A673 (cell line): ENCODE measurements around the gene COLGALT1. TPM values are rescaled to one million over a fixed set of nuclear protein-coding genes. Genes with fewer than 3 reads are reported as not detected.

ENCODE experiments used
- BruUV-seq: library from RNA; stranded (reverse); fragments of 400-500 nt; replicated peaks from 2 replicates; lab custom pipeline; 2021; lab: Mats Ljungman, UMichigan
- CTCF ChIA-PET: fragments of 300-600 bp; sonication (Branson Sonifier 250); formaldehyde crosslinking; loops from one replicate; lab custom pipeline; 2022; ENCODE audit warnings: antibody characterized with exemption; lab: Charles Lee
- POLR2A ChIA-PET: fragments of 300-600 bp; sonication (Branson Sonifier 250); formaldehyde crosslinking; loops from one replicate; lab custom pipeline; 2022; ENCODE audit warnings: antibody characterized with exemption; ENCODE audit not compliant: low non-redundant PET; lab: Charles Lee
- DNase-seq: peaks from one replicate; pipeline ENCODE4 v3.0.0-alpha.2; 2015; ENCODE audit warnings: low spot score
- H3K27ac ChIP-seq: fragments of 200-600 bp; sonication (generic); 2 replicates; pipeline ENCODE4 v1.5.1; 2016; ENCODE audit warnings: mixed run types, low read depth, mild to moderate bottlenecking, mixed read lengths, antibody characterized with exemption, low read length; ENCODE audit not compliant: poor library complexity, severe bottlenecking
- H3K27me3 ChIP-seq: fragments of 200-600 bp; sonication (generic); replicated peaks from 2 replicates; pipeline ENCODE4 v1.6.1; 2017; ENCODE audit warnings: mixed run types, low read depth, mild to moderate bottlenecking, mixed read lengths, antibody characterized with exemption, low read length; ENCODE audit not compliant: insufficient read depth, poor library complexity
- H3K36me3 ChIP-seq: fragments of 200-600 bp; sonication (generic); 2 replicates; pipeline ENCODE4 v1.6.1; 2016; ENCODE audit warnings: mixed run types, mild to moderate bottlenecking, mixed read lengths, antibody characterized with exemption, low read length; ENCODE audit not compliant: insufficient read depth, poor library complexity, severe bottlenecking
- H3K4me1 ChIP-seq: fragments of 200-600 bp; sonication (generic); 2 replicates; pipeline ENCODE4 v1.6.1; 2017; ENCODE audit warnings: mixed run types, mild to moderate bottlenecking, mixed read lengths, antibody characterized with exemption, low read length; ENCODE audit not compliant: insufficient read depth, poor library complexity, severe bottlenecking
- H3K4me3 ChIP-seq: fragments of 200-600 bp; sonication (generic); 2 replicates; pipeline ENCODE4 v1.5.1; 2016; ENCODE audit warnings: low read depth, mixed run types, mild to moderate bottlenecking, mixed read lengths, low read length; ENCODE audit not compliant: poor library complexity, severe bottlenecking
- H3K9me3 ChIP-seq: fragments of 200-600 bp; sonication (generic); 2 replicates; pipeline ENCODE4 v1.6.1; 2016; ENCODE audit warnings: mixed run types, low read depth, mild to moderate bottlenecking, mixed read lengths, antibody characterized with exemption, low read length; ENCODE audit not compliant: poor library complexity, severe bottlenecking
- EZH2 ChIP-seq: fragments of 200-600 bp; sonication (generic); IDR thresholded peaks from 2 replicates; pipeline ENCODE4 v1.6.1; 2017; ENCODE audit warnings: borderline replicate concordance, low read depth, mild to moderate bottlenecking, mixed read lengths, antibody characterized with exemption, low read length; ENCODE audit not compliant: poor library complexity, severe bottlenecking
- intact Hi-C: fragments of 100-400 bp; cut with micrococcal nuclease; formaldehyde crosslinking; loops from one replicate; pipeline ENCODE4 v1.10.0; 2022; ENCODE audit not compliant: unreplicated experiment
- total RNA-seq: library from RNA; stranded (reverse); gene quantifications from 2 replicates; pipeline ENCODE4 v1.2.3, GENCODE V29; 2021
- TF ChIP-seq, protein P1 (sequence below): fragments of 300-800, 200-600 bp; sonication (generic); conservative IDR thresholded peaks from 2 replicates; pipeline ENCODE4 v1.5.1; 2017; ENCODE audit warnings: low read depth, mild to moderate bottlenecking, antibody characterized with exemption, low read length, moderate library complexity, mixed read lengths

COLGALT1 gene
- total RNA-seq, 1 experiment from 2014 or later, result 91.3 TPM

GRCh38 chr19:17632577-17632976 lies 77.1 kb downstream of the COLGALT1 start:
- intact Hi-C loops, result no loop called here
- no peak overlapping the region for H3K27ac ChIP-seq
- H3K9me3 ChIP-seq, result no peaks in the 10 kb centered on the region
- no peak for TF ChIP-seq EZH2
- TF ChIP-seq, protein P1, sequence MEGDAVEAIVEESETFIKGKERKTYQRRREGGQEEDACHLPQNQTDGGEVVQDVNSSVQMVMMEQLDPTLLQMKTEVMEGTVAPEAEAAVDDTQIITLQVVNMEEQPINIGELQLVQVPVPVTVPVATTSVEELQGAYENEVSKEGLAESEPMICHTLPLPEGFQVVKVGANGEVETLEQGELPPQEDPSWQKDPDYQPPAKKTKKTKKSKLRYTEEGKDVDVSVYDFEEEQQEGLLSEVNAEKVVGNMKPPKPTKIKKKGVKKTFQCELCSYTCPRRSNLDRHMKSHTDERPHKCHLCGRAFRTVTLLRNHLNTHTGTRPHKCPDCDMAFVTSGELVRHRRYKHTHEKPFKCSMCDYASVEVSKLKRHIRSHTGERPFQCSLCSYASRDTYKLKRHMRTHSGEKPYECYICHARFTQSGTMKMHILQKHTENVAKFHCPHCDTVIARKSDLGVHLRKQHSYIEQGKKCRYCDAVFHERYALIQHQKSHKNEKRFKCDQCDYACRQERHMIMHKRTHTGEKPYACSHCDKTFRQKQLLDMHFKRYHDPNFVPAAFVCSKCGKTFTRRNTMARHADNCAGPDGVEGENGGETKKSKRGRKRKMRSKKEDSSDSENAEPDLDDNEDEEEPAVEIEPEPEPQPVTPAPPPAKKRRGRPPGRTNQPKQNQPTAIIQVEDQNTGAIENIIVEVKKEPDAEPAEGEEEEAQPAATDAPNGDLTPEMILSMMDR, result no peak
- CTCF ChIA-PET, result no interaction called here
- no peak overlapping the region for H3K4me3 ChIP-seq
- no peaks in the 10 kb centered on the region for H3K4me1 ChIP-seq
- H3K36me3 ChIP-seq, result no peaks in the 10 kb centered on the region
- H3K27me3 ChIP-seq, result no peaks in the 10 kb centered on the region
- POLR2A ChIA-PET, result no interaction called here
- no peak for DNase-seq
- no TSS peak for BruUV-seq

Other genes with a start within 250 kb of the COLGALT1 start
- gene MRPL34, start 249.8 kb upstream of the COLGALT1 start, total RNA-seq, result 91.8 and 93.1 TPM in 2 replicates
- 67.2 and 68.5 TPM in 2 replicates for gene DDA1, start 246.1 kb upstream of the COLGALT1 start, total RNA-seq
- 18.6 and 22.1 TPM in 2 replicates for gene ANO8, start 220.8 kb upstream of the COLGALT1 start, total RNA-seq
- 51.5 and 53.2 TPM in 2 replicates for gene GTPBP3, start 218.1 kb upstream of the COLGALT1 start, total RNA-seq
- gene PLVAP, start 178.3 kb upstream of the COLGALT1 start, total RNA-seq, result 0.24 TPM in 1 of 2 replicates, not detected in the other
- gene CCDC194, start 161.5 kb upstream of the COLGALT1 start, total RNA-seq, result not detected in 2 replicates
- gene BST2, start 150.0 kb upstream of the COLGALT1 start, total RNA-seq, result 1.3 and 3.6 TPM in 2 replicates
- 39.5 and 56.9 TPM in 2 replicates for gene MVB12A, start 135.6 kb upstream of the COLGALT1 start, total RNA-seq
- gene TMEM221, start 107.0 kb upstream of the COLGALT1 start, total RNA-seq, result 0.31 TPM in 1 of 2 replicates, not detected in the other
- not detected in 2 replicates for gene NXNL1, start 94.7 kb upstream of the COLGALT1 start, total RNA-seq
- 3.0 and 6.9 TPM in 2 replicates for gene SLC27A1, start 85.1 kb upstream of the COLGALT1 start, total RNA-seq
- 80.1 and 94.4 TPM in 2 replicates for gene PGLS, start 44.0 kb upstream of the COLGALT1 start, total RNA-seq
- gene UNC13A, start 132.7 kb downstream of the COLGALT1 start, total RNA-seq, result 5.8 and 6.8 TPM in 2 replicates
- 79.1 and 87.3 TPM in 2 replicates for gene MAP1S, start 163.8 kb downstream of the COLGALT1 start, total RNA-seq
- gene FCHO1, start 195.8 kb downstream of the COLGALT1 start, total RNA-seq, result 2.1 and 5.0 TPM in 2 replicates
- gene B3GNT3, start 239.5 kb downstream of the COLGALT1 start, total RNA-seq, result not detected in 2 replicates